ENCODE measurements around the gene FICD. TPM values are rescaled to one million over a fixed set of nuclear protein-coding genes. Genes with fewer than 3 reads are reported as not detected.
A peak's percentile ranks its signal among the peaks of the same experiment; 100 is the strongest.

The FICD gene
- total and polyA plus RNA-seq, 2 donors from 2014 or later: 5.1 to 8.5 TPM

- DNase-seq (no peak), FAIRE-seq (no peak)
- Histone ChIP-seq H3K27me3 (ENCODE audit: control insufficient read depth, insufficient read depth, low read length) (no peaks in the 10 kb centered on the region), H3K27ac (ENCODE audit: low read depth in 2 of 2, low read length in 2 of 2) (no peak overlapping the region), H3K4me3 (ENCODE audit: low read length in 3 of 3) (no peak overlapping the region), H3K9ac (ENCODE audit: low read length in 3 of 3) (no peak overlapping the region), H3K9me3 (ENCODE audit: control insufficient read depth in 2 of 3, insufficient read depth in 1 of 3, low read length in 3 of 3) (no peaks in the 10 kb centered on the region), H3K4me1 (ENCODE audit: control insufficient read depth in 2 of 3, insufficient read depth in 2 of 3, low read depth in 1 of 3, low read length in 3 of 3) (peaks cover 0 to 3% (median 3%) of the 10 kb centered on the region in 3 donors), H3K36me3 (ENCODE audit: control insufficient read depth in 2 of 3, insufficient read depth in 3 of 3, low read length in 3 of 3) (no peaks in the 10 kb centered on the region)
- no peak for TF ChIP-seq CTCF (IDR thresholded peaks at IDR 0.05; ENCODE audit: borderline replicate concordance, extremely low read depth, insufficient read depth)
- intact Hi-C loops (cut with DNase I): no loop called here
Measured at GRCh38 chr12:108510836-108511235, 4.2 kb upstream of the FICD start.

- Histone ChIP-seq H3K27me3 (ENCODE audit: control insufficient read depth, insufficient read depth, low read length) (no peaks in the 10 kb centered on the region), H3K27ac (ENCODE audit: low read depth in 2 of 2, low read length in 2 of 2) (no peak overlapping the region), H3K4me3 (ENCODE audit: low read length in 3 of 3) (peak overlapping the region in 2 of 3 donors; percentile 3), H3K9ac (ENCODE audit: low read length in 3 of 3) (peak overlapping the region in 1 of 3 donors; percentile 13), H3K9me3 (ENCODE audit: control insufficient read depth in 2 of 3, insufficient read depth in 1 of 3, low read length in 3 of 3) (no peaks in the 10 kb centered on the region), H3K4me1 (ENCODE audit: control insufficient read depth in 2 of 3, insufficient read depth in 2 of 3, low read depth in 1 of 3, low read length in 3 of 3) (peaks cover 0 to 12% (median 3%) of the 10 kb centered on the region in 3 donors), H3K36me3 (ENCODE audit: control insufficient read depth in 2 of 3, insufficient read depth in 3 of 3, low read length in 3 of 3) (no peaks in the 10 kb centered on the region)
- FAIRE-seq (no peak), DNase-seq (peak in 4 of 5 donors; percentile 80 to 89 (median 85))
- intact Hi-C loops (cut with DNase I): no loop called here
- TF ChIP-seq CTCF (IDR thresholded peaks at IDR 0.05; ENCODE audit: borderline replicate concordance, extremely low read depth, insufficient read depth): peak; percentile 90
Measured at GRCh38 chr12:108511633-108512540, 3.2 kb upstream of the FICD start.

- H3K4me1 ChIP-seq (ENCODE audit: control insufficient read depth in 2 of 3, insufficient read depth in 2 of 3, low read depth in 1 of 3, low read length in 3 of 3): peaks cover 0 to 13% (median 3%) of the 10 kb centered on the region in 3 donors
- TF ChIP-seq CTCF (IDR thresholded peaks at IDR 0.05; ENCODE audit: borderline replicate concordance, extremely low read depth, insufficient read depth): no peak
- no peak for FAIRE-seq
- H3K36me3 ChIP-seq (ENCODE audit: control insufficient read depth in 2 of 3, insufficient read depth in 3 of 3, low read length in 3 of 3): peaks cover 3 to 8% (median 7%) of the 10 kb centered on the region in 3 donors
- H3K9ac ChIP-seq (ENCODE audit: low read length in 3 of 3): no peak overlapping the region
- H3K27ac ChIP-seq (ENCODE audit: low read depth in 2 of 2, low read length in 2 of 2): no peak overlapping the region
- no peaks in the 10 kb centered on the region for H3K27me3 ChIP-seq (ENCODE audit: control insufficient read depth, insufficient read depth, low read length)
- H3K9me3 ChIP-seq (ENCODE audit: control insufficient read depth in 2 of 3, insufficient read depth in 1 of 3, low read length in 3 of 3): no peaks in the 10 kb centered on the region
- intact Hi-C loops (cut with DNase I): no loop called here
- DNase-seq: no peak
- H3K4me3 ChIP-seq (ENCODE audit: low read length in 3 of 3): peak overlapping the region; percentile 24 to 66 (median 59)
Measured at GRCh38 chr12:108514468-108514972, 557 bp upstream of the FICD start.

Measured in kidney (tissue), 14 donors.